HG03066 (cell line): Measurements from ENCODE around the gene LY6G6F.
A peak's percentile ranks its signal among the peaks of the same experiment; 100 is the strongest.

Source experiments
- ATAC-seq: cut with Tn5 transposase; IDR thresholded peaks from one replicate; pipeline ENCODE4 v1.9.1; 2021; ENCODE audit warnings: low read depth; ENCODE audit not compliant: unreplicated experiment

The LY6G6F gene

GRCh38 chr6:31722173-31722572 lies 15.5 kb downstream of the LY6G6F start:
- no peak for ATAC-seq

DNA sequence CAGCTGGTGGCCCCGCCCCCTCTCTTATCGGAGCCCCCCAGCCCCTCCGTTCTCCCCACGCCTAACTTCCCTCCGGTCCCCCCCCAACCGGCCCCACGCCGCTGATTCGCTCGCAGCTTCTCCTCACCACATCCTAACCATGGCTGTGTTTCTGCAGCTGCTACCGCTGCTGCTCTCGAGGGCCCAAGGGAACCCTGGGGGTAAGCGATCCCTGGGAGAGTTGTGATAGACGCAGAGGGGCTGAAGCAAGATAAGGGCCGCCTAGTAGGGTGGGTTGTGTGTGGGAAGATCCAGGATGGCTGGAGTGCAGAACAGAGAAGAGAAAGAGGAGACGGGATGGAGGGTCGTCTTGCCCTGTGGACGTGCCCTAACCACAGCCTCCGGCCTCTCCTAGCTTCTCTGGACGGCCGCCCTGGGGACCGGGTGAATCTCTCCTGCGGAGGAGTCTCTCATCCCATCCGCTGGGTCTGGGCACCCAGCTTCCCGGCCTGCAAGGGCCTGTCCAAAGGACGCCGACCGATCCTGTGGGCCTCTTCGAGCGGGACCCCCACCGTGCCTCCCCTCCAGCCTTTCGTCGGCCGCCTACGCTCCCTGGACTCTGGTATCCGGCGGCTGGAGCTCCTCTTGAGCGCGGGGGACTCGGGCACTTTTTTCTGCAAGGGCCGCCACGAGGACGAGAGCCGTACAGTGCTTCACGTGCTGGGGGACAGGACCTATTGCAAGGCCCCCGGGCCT lies 16.7 kb downstream of the LY6G6F start, which contains the start of gene MPIG6B:
MPIG6B (plus strand) TSS at position 129 of the 735 bp plus-strand sequence; CDS start at position 140, 11 bp downstream.
- ATAC-seq, result no peak

- ATAC-seq, result no peak
Observed at GRCh38 chr6:31723980-31724691, 17.5 kb downstream of the LY6G6F start.

DNA sequence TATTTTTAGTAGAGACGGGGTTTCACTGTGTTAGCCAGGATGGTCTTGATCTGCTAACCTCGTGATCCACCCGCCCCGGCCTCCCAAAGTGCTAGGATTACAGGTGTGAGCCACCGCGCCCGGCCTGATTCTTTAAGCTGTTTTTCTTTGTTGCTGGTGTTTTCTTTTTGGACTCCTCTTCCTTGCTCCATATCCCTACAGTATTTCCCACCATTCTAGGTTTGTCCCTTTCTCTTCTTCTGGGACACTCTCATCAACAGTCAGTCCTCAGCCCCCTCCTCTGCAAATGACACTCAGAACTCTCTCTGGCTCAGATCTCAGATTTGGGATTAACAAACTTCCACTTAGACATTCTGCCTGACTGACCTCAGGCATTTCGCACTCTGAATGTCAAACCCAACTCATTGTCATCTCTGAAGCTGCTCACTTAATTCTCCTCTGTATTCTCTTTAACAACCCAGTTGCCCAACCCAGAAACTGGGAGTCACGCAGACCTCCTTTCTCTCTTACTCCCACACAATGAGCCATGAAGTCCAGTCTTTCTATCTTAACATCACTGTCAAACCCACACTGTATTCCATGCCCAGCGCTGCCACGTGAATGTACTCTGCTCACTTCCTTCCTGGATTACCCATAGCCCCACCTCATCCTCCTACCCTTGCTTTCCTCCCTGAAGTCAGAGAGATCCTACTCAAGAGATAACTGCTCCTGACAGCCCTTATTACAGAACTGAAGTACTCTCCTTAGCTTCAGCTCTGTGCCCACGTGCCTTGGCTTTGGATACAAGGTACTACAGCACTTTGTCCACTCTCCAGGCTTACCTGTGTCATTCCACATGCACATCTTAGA lies 19.1 kb downstream of the LY6G6F start:
- ATAC-seq, result no peak

DNA sequence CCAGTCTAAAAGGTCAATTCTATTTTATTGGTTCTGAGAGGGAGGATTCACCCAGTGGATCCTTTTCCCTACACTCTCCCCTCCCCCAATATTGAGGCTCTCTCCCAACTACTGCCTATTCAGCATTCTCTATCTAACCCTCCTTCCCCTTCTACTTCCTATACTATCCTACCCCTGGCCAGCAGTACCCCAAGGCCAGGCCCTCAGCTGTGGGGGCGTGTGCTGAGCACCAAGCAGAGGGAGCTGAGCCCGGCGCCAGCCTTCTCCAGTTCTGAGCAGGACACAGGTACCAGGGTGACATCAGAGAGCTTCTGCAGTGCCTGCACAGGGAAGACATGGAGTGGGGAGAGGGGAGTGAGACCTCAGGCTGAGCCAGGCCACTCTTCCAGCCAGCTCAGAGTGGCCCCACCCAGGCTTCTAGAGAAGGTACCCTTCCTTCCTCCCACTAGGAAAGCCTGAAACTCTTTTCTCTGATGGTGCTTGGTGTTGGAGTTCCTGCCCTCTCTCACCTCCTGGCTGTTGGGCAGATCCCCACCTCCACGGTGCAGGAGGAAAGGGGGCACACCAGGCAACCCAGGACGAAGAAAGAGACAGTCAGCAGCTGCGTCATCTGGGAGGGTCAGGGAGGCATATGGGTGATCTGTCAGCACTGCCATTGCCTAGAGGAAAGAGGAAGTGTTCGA lies 20.5 kb downstream of the LY6G6F start:
- peak; percentile 45 for ATAC-seq

GRCh38 chr6:31727717-31728671 lies 21.3 kb downstream of the LY6G6F start:
- ATAC-seq, result no peak

DNA sequence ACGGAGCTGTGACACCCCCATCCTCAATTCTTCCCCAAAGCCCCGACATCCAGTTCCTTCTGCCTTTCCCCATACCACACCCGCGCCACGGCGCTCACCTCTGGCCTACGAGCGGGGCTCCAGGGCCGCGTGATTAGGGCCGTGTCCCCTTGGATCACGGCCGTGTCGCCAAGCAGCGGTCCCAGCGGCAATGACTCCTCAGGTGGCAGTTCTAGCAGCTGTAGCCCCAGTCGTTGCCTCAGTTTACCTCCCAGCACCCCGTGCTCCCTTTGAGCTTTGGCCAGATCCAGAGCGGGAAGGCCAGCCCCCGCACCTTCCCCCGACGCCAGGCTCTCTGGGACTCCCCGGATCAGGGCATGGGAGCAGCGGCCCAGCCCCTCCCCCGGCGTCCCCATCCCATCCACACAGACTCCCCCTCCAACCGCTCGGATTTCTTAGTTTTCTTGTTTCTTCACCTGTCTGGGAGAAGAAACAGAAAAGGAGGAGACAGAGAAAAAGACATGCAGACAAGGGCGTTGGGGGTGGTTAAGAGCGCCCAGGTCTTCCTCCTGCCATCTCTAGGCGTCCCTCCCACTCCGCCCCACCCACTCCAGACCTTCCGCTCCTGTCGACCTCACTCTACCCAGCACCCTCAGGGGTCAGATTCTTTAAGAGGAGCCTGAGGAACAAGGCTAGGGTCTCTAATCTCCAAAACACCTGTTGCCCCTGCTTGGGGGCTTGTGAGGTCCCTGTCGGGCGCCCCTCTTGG lies 22.3 kb downstream of the LY6G6F start, which contains the start of gene DDAH2:
DDAH2 (minus strand) TSS at position 533 of the 748 bp plus-strand sequence; CDS start at position 395, 138 bp downstream.
- ATAC-seq, result no peak

DNA sequence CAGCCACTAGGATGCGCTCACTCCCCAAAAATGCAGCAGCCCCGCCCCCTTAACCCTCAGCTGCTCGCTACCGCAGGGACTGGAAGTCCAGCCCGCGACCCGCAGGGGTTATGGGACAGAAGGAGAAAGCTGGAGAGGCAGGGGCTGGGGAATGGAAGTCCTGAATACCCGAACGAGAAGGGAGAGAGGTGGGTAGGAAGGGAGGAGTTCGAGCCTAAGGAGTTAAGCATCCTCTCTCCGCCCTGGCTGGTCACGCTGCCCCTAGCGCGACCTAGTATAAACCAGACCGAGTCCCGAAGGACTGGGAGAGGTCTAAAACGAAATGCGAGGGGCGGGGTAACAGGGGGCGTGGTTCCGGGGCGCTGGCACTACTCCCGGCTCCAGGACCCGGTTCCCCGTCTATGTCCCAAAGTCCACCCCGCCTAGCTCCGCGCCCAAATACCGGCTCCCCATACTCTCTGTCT lies 22.9 kb downstream of the LY6G6F start:
- ATAC-seq, result no peak

DNA sequence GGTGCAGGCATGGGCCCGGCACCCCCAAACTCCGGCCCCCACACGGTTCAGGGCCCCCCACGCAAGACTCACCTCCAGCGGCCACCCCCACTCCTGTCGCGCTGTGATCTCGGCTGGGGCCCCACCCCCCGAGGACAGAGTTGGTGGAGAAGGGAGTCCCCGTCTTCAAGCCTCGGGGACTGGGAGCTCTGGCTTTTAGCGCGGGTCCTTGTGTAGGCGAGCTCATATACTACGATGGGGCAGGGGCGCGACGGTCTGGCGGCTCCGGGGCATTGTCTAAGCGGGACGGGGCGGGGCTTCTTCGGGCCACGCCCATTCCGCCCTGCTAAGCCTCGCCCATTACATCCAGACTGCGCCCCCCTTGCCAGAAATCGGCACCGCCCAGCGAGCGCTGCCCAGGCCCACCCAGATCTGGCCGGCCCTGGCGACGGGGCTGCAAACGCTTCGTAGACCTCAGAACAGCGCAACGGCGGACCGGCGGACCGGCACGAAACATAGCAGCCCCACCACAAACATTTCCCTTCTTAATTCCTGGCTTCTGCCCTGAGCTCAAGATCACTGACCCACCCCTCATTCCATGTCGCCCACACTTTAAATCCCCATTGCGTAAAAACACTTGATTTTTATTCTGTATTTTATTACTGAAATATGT lies 23.4 kb downstream of the LY6G6F start:
- ATAC-seq, result no peak

DNA sequence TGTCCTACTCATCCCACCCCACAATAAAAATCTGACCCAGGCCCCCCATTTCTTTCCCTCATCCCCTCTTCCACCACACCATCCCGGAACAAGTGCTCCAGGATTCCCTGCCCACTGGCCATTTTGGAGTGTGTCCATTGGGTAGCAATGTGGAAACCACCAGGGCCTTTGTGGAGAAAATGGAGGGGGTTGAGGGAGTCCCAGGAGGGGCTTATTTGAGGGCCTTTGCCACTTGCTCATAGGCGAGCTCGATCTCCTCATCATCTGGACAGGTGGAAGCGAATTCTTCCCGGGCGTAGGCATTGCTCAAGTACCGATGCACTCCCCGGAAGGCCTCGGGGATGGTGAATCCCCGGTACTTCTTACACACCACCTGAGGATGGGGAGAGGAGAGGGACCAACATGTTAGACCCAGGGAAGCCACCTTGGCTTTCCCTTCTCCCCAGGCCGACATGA lies 24.0 kb downstream of the LY6G6F start:
- ATAC-seq, result no peak

DNA sequence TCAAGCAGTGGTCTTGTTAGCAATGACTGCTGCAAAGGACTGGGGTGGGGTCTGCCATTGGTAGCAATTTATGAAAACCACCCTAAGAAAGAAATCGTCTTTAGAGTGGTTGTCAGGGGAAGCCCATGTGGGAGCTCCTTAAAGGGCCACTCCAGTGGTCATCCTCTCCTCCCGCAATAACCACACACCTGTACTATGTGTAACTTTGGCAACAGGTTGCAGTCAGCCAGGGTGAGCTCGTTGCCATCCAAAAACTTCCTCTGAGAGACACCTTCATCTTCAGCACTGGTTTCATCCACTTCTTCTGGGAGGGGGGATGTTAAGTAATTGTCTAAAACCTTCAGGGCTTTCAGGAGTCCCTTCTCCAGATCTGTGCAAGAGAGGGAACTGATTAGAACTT lies 25.4 kb downstream of the LY6G6F start:
- ATAC-seq, result no peak

- ATAC-seq, result no peak
Observed at GRCh38 chr6:31733734-31734133, 27.1 kb downstream of the LY6G6F start.

- ATAC-seq, result no peak
Observed at GRCh38 chr6:31734247-31734820, 27.7 kb downstream of the LY6G6F start.

DNA sequence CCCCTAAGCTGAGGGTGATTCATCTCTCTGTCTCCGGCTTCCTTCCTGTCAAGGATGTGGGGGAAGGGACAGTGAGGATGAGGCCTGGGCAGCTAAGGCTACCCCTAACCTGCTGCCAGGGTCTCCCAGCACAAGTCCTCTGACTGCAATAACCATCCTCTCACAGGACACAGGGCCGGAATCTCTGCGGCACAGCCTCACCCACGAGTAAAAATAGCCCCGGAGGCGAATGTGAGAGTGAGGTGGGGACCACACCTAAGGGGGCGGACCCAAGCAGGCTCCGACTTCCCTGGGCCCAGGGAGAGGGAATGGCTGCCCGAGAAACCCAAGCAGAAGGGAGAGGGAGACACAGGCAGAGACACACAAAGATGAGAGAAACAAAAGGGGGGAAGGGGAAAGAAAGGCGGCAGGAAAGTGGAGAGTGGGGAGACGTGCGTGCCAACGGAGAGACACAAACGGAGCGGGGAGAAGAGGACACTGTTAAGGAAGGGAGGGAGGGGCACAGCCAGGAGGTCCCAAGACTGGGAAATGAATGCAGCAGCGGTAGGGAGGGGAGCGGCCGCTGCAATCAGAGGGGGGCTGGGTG lies 28.2 kb downstream of the LY6G6F start:
- no peak for ATAC-seq

- ATAC-seq, result no peak
Observed at GRCh38 chr6:31736021-31736767, 29.5 kb downstream of the LY6G6F start, which contains the start of gene CLIC1. CLIC1 (minus strand) TSS chr6:31736530; CDS start chr6:31736300, 230 bp downstream.

GRCh38 chr6:31736768-31737314 lies 30.2 kb downstream of the LY6G6F start:
- no peak for ATAC-seq
